Esophagus muscularis mucosa (tissue), 3 donors: ENCODE data around the gene DGKQ.

Experiments
- CTCF ChIP-seq, 3 experiments: fragments of 200-600 bp in 2 of 3; fragments of 450-650 bp in 1 of 3; sonication (generic) in 2 of 3; IDR thresholded peaks; one replicate each; pipeline ENCODE4 v1.5.1; 2017 to 2019; ENCODE audit warnings: antibody characterized with exemption in 3 of 3, mild to moderate bottlenecking in 2 of 3, moderate library complexity in 1 of 3
- EP300 ChIP-seq: sonication (generic); formaldehyde crosslinking; IDR thresholded peaks from one replicate; pipeline ENCODE4 v1.6.1; 2017; ENCODE audit warnings: antibody characterized with exemption

DNA sequence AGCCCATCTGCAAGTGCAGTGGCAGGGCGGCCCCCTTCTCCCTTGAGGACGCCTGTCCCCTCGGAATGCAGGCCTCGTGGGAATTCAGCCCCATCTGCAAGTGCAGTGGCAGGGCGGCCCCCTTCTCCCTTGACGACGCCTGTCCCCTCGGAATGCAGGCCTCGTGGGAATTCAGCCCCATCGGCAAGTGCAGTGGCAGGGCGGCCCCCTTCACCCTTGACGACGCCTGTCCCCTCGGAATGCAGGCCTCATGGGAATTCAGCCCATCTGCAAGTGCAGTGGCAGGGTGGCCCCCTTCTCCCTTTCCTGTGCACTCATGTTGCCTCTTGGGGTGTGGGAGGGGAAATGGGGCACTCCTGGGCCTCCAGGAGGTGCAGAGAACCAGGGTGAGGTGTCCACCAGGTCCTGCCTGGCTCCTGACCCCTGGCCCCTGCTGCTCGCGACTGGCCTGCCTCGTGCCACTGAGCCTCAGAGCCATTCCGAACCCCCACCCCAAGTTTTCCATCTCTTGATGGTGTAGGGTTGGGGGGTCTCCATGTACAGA lies 26.6 kb upstream of the DGKQ start:
- TF ChIP-seq CTCF (IDR thresholded peaks at IDR 0.05), result no peak
- no peak for TF ChIP-seq EP300
